Kidney epithelial cell (primary cell): ENCODE measurements around the gene ADAMTS19. TPM values are rescaled to one million over a fixed set of nuclear protein-coding genes. Genes with fewer than 3 reads are reported as not detected.
"Not testable (repeated sequence)": the region's sequence is repeated elsewhere in the genome, so short reads cannot be mapped to it uniquely, and the experiment has no call there.

Experiments used
- DNase-seq: peaks from one replicate; pipeline ENCODE4 v3.0.0-alpha.2; 2010; ENCODE audit warnings: low read depth
- H3K27me3 ChIP-seq: 2 replicates; pipeline ENCODE4 v1.6.0; 2011; ENCODE audit warnings: low read length; ENCODE audit not compliant: control insufficient read depth, insufficient read depth
- H3K36me3 ChIP-seq: 2 replicates; pipeline ENCODE4 v1.5.1; 2011; ENCODE audit warnings: low read length; ENCODE audit not compliant: control insufficient read depth, insufficient read depth
- H3K4me3 ChIP-seq: 2 replicates; pipeline ENCODE4 v1.5.1; 2011; ENCODE audit warnings: low read depth, mild to moderate bottlenecking, control low read depth, low read length
- CTCF ChIP-seq: IDR thresholded peaks from 2 replicates; pipeline ENCODE4 v1.5.1; 2011; ENCODE audit warnings: mild to moderate bottlenecking, moderate library complexity, low read length, control low read depth, inconsistent platforms; ENCODE audit not compliant: insufficient read depth, poor library complexity, severe bottlenecking
- total RNA-seq: library from RNA; depleted of rRNA; stranded (reverse); fragments of >200 nt; gene quantifications from 2 replicates; pipeline ENCODE4 v1.2.3, GENCODE V29; 2015

ADAMTS19 gene
- total RNA-seq, 1 donor from 2014 or later = 0.21 TPM

GRCh38 chr5:129629575-129629974 lies 169.5 kb downstream of the ADAMTS19 start:
- no peak overlapping the region for H3K4me3 ChIP-seq
- no peak for DNase-seq
- no peaks in the 10 kb centered on the region for H3K36me3 ChIP-seq
- no peaks in the 10 kb centered on the region for H3K27me3 ChIP-seq
- no peak for TF ChIP-seq CTCF

GRCh38 chr5:129630101-129630500 lies 170.0 kb downstream of the ADAMTS19 start:
- no peaks in the 10 kb centered on the region for H3K27me3 ChIP-seq
- TF ChIP-seq CTCF = no peak
- no peak for DNase-seq
- no peaks in the 10 kb centered on the region for H3K36me3 ChIP-seq
- no peak overlapping the region for H3K4me3 ChIP-seq

GRCh38 chr5:129631961-129632360 lies 171.9 kb downstream of the ADAMTS19 start:
- Histone ChIP-seq H3K4me3 (no peak overlapping the region), H3K27me3 (no peaks in the 10 kb centered on the region), H3K36me3 (no peaks in the 10 kb centered on the region)
- no peak for TF ChIP-seq CTCF
- no peak for DNase-seq

- H3K36me3 ChIP-seq = not testable (repeated sequence)
Measured at GRCh38 chr5:129637501-129637900, 177.4 kb downstream of the ADAMTS19 start.

GRCh38 chr5:129639331-129639730 lies 179.2 kb downstream of the ADAMTS19 start:
- H3K36me3 ChIP-seq = no peaks in the 10 kb centered on the region
- TF ChIP-seq CTCF = no peak

More at GRCh38 chr5:129637501-129637900, 177.4 kb downstream of the ADAMTS19 start:
- not testable (repeated sequence) for DNase-seq, H3K27me3 ChIP-seq, H3K4me3 ChIP-seq

GRCh38 chr5:129652349-129653056 lies 192.4 kb downstream of the ADAMTS19 start:
- no peak for DNase-seq
- no peak overlapping the region for H3K4me3 ChIP-seq
- no peaks in the 10 kb centered on the region for H3K27me3 ChIP-seq
- no peaks in the 10 kb centered on the region for H3K36me3 ChIP-seq
- TF ChIP-seq CTCF = no peak

More at GRCh38 chr5:129639331-129639730, 179.2 kb downstream of the ADAMTS19 start:
- no peak for DNase-seq
- Histone ChIP-seq H3K27me3 (no peaks in the 10 kb centered on the region), H3K4me3 (no peak overlapping the region)
